Neural progenitor cell (in vitro differentiated cells): Measurements from ENCODE around the gene AP3B2. TPM values are rescaled to one million over a fixed set of nuclear protein-coding genes. Genes with fewer than 3 reads are reported as not detected.

ENCODE experiments used
- DNase-seq: peaks from one replicate; pipeline ENCODE4 v3.0.0-alpha.2; 2016; ENCODE audit warnings: low spot score
- H2AFZ ChIP-seq: fragments of 200-600 bp; sonication (generic); replicated peaks from 2 replicates; pipeline ENCODE4 v1.6.1; 2016; ENCODE audit warnings: antibody characterized with exemption
- H3F3A ChIP-seq: fragments of 200-600 bp; sonication (generic); 2 replicates; pipeline ENCODE4 v1.6.1; 2016; ENCODE audit warnings: antibody characterized with exemption, low read depth
- H3K27ac ChIP-seq: fragments of 200-600 bp; sonication (generic); 2 replicates; pipeline ENCODE4 v1.5.1; 2016; ENCODE audit warnings: mild to moderate bottlenecking
- H3K27me3 ChIP-seq: fragments of 200-600 bp; sonication (generic); 2 replicates; pipeline ENCODE4 v1.6.1; 2016; ENCODE audit warnings: mild to moderate bottlenecking, moderate library complexity
- H3K36me3 ChIP-seq: fragments of 200-600 bp; sonication (generic); 2 replicates; pipeline ENCODE4 v1.5.1; 2016
- H3K4me1 ChIP-seq: fragments of 200-600 bp; sonication (generic); 2 replicates; pipeline ENCODE4 v1.6.1; 2016; ENCODE audit warnings: mixed run types
- H3K4me2 ChIP-seq: fragments of 200-600 bp; sonication (generic); 2 replicates; pipeline ENCODE4 v1.6.1; 2016
- H3K4me3 ChIP-seq: fragments of 200-600 bp; sonication (generic); 2 replicates; pipeline ENCODE4 v1.5.1; 2016
- H3K79me2 ChIP-seq: fragments of 200-600 bp; sonication (generic); 2 replicates; pipeline ENCODE4 v1.6.1; 2016; ENCODE audit warnings: low read depth
- H3K9ac ChIP-seq: fragments of 200-600 bp; sonication (generic); 2 replicates; pipeline ENCODE4 v1.6.1; 2016
- H3K9me3 ChIP-seq: fragments of 200-600 bp; sonication (generic); 2 replicates; pipeline ENCODE4 v1.5.1; 2016; ENCODE audit warnings: low read depth
- H4K20me1 ChIP-seq: fragments of 200-600 bp; sonication (generic); 2 replicates; pipeline ENCODE4 v1.6.1; 2016; ENCODE audit warnings: low read depth
- H3K27ac Mint-ChIP-seq: 3 replicates; pipeline ENCODE4 v1.8.0; 2021; ENCODE audit warnings: mixed read lengths
- H3K27me3 Mint-ChIP-seq: 2 replicates; pipeline ENCODE4 v1.8.0; 2022; ENCODE audit warnings: low read depth, mild to moderate bottlenecking, inconsistent platforms, moderate library complexity, mixed read lengths; ENCODE audit not compliant: insufficient read depth
- H3K36me3 Mint-ChIP-seq: 3 replicates; pipeline ENCODE4 v1.8.0; 2021; ENCODE audit warnings: mixed read lengths
- H3K4me1 Mint-ChIP-seq: 3 replicates; pipeline ENCODE4 v1.8.0; 2021; ENCODE audit warnings: mixed read lengths
- H3K4me3 Mint-ChIP-seq: 3 replicates; pipeline ENCODE4 v1.8.0; 2021; ENCODE audit warnings: mild to moderate bottlenecking, moderate library complexity, mixed read lengths
- H3K9me3 Mint-ChIP-seq: 3 replicates; pipeline ENCODE4 v1.8.0; 2020; ENCODE audit warnings: mixed read lengths
- EZH2 ChIP-seq: fragments of 200-600 bp; sonication (generic); IDR thresholded peaks from 2 replicates; pipeline ENCODE4 v1.6.1; 2017; ENCODE audit warnings: antibody characterized with exemption, mild to moderate bottlenecking, moderate library complexity
- EZH2phosphoT487 ChIP-seq: fragments of 200-600 bp; sonication (generic); IDR thresholded peaks from 2 replicates; pipeline ENCODE4 v1.6.1; 2017; ENCODE audit warnings: antibody characterized with exemption
- total RNA-seq: library from RNA; depleted of rRNA; stranded (reverse); fragments of >200 nt; gene quantifications from 2 replicates; pipeline ENCODE4 v1.2.3, GENCODE V29; 2015; ENCODE audit warnings: low replicate concordance
- TF ChIP-seq, protein P1 (sequence below): fragments of 200-600 bp; sonication (generic); IDR thresholded peaks from 2 replicates; pipeline ENCODE4 v1.5.1; 2017; ENCODE audit warnings: antibody characterized with exemption, mild to moderate bottlenecking

The AP3B2 gene
- total RNA-seq, 1 donor from 2014 or later, result 0.97 TPM

DNA sequence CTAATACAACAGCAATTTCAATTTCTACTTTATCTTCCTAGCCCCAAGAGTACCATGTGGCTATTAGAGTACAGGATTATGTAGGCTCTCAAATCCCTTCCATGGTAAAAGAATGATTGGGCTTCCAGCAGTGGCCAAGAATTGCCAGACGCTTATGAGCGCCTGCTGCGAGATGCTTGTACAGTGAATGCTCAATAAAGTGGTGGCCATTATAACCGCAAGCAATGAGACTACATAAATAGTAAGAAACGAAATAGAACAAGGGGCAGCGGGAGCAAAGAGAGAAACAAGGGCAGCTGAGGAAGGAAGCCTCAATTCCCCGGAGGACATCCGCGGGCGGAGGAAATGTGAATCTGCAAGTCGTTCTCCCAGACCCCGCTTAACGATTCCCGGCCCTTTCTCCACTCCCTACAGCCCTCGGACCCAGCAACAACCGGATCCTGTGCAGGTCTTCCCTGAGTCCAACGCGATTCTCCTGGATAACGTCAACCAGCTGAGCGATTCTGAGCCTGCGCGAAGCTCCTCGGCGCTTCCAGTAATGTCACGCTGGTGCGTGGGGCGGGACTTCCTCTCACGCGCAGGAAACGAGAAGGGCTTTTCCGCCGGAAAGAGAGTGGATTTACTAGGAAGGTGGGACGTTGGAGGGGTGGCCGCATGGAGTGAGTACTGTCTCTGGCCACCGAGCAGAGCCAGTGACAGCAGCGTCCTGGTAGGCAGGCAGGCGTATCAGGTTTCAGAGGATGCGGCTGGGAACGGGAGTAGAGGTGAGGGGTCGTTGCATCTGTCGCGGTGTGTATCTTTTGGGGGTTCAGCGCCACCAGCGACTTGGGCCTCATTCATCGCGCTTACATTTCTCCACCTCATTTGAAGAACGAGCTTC lies 40.5 kb upstream of the AP3B2 start:
- Histone ChIP-seq H3K27ac (peak overlapping the region; percentile 61), H2AFZ (peak overlapping the region; percentile 91), H3K9me3 (no peaks in the 10 kb centered on the region), H3K79me2 (peaks cover 40% of the 10 kb centered on the region), H3K4me1 (no peaks in the 10 kb centered on the region), H3K9ac (peak overlapping the region; percentile 83), H4K20me1 (peaks cover 3% of the 10 kb centered on the region), H3K4me2 (peak overlapping the region; percentile 88), H3F3A (peaks cover 13% of the 10 kb centered on the region), H3K27me3 (no peaks in the 10 kb centered on the region), H3K36me3 (peaks cover 4% of the 10 kb centered on the region), H3K4me3 (peak overlapping the region; percentile 85)
- Mint-ChIP-seq H3K36me3 (peaks cover 8% of the 10 kb centered on the region), H3K27me3 (peaks cover 2% of the 10 kb centered on the region), H3K4me1 (peaks cover 14% of the 10 kb centered on the region), H3K4me3 (peak overlapping the region; percentile 99), H3K9me3 (no peaks in the 10 kb centered on the region), H3K27ac (peak overlapping the region; percentile 98)
- peak; percentile 95 for DNase-seq
- TF ChIP-seq EZH2phosphoT487 (no peak), EZH2 (peak; percentile 28)
- TF ChIP-seq, protein P1, sequence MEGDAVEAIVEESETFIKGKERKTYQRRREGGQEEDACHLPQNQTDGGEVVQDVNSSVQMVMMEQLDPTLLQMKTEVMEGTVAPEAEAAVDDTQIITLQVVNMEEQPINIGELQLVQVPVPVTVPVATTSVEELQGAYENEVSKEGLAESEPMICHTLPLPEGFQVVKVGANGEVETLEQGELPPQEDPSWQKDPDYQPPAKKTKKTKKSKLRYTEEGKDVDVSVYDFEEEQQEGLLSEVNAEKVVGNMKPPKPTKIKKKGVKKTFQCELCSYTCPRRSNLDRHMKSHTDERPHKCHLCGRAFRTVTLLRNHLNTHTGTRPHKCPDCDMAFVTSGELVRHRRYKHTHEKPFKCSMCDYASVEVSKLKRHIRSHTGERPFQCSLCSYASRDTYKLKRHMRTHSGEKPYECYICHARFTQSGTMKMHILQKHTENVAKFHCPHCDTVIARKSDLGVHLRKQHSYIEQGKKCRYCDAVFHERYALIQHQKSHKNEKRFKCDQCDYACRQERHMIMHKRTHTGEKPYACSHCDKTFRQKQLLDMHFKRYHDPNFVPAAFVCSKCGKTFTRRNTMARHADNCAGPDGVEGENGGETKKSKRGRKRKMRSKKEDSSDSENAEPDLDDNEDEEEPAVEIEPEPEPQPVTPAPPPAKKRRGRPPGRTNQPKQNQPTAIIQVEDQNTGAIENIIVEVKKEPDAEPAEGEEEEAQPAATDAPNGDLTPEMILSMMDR, result no peak

DNA sequence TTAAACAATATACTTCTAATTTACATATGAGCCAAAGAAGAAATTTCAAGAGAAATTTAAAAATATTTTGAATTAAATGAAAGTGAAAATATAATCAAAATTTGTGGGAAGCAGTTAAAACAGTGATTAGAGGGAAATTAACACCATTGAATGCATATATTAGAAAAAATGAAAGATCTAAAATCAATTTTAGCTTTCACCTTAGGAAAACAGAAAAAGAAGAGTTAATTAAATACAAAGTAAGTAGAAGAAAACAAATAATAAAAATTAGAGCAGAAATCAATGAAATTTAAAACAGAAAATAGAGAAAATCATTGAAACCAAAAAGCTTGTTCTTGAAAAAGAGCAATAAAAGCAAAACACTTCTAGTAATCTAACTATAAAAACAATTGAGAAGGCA lies 38.6 kb upstream of the AP3B2 start:
- H3K4me3 Mint-ChIP-seq, result peak overlapping the region; percentile 99
- no peaks in the 10 kb centered on the region for H3K9me3 Mint-ChIP-seq
- no peak overlapping the region for H2AFZ ChIP-seq
- no peak overlapping the region for H3K9ac ChIP-seq
- H3K27me3 ChIP-seq, result no peaks in the 10 kb centered on the region
- H3K79me2 ChIP-seq, result peaks cover 26% of the 10 kb centered on the region
- H3K4me2 ChIP-seq, result no peak overlapping the region
- no peak overlapping the region for H3K27ac ChIP-seq
- DNase-seq, result no peak
- peaks cover 3% of the 10 kb centered on the region for H4K20me1 ChIP-seq
- no peaks in the 10 kb centered on the region for H3K36me3 Mint-ChIP-seq
- peaks cover 14% of the 10 kb centered on the region for H3K4me1 Mint-ChIP-seq
- no peaks in the 10 kb centered on the region for H3K4me1 ChIP-seq
- no peak overlapping the region for H3K4me3 ChIP-seq
- H3K36me3 ChIP-seq, result no peaks in the 10 kb centered on the region
- H3K27ac Mint-ChIP-seq, result no peak overlapping the region
- TF ChIP-seq EZH2 (no peak), EZH2phosphoT487 (no peak)
- TF ChIP-seq, protein P1, result no peak
- H3F3A ChIP-seq, result peaks cover 13% of the 10 kb centered on the region
- no peaks in the 10 kb centered on the region for H3K9me3 ChIP-seq
- peaks cover 2% of the 10 kb centered on the region for H3K27me3 Mint-ChIP-seq

DNA sequence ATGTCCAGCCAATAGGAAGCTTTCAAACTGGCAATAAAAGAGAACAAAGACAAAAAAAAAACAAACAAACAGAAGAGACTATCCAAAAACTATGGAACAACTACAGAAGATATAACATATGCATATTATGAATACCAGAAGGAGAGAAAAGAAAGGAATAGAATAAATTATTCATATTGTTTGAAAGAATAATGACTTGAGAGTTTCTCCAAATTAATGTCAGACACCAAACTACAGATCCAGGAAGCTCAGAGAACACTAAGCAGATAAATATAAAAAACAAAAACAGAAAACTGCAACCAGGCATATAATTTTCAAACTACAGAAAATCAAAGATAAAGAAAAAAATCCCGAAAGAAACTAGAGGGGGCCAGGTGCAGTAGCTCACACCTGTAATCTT lies 34.1 kb upstream of the AP3B2 start:
- Histone ChIP-seq H3K79me2 (no peaks in the 10 kb centered on the region), H4K20me1 (no peaks in the 10 kb centered on the region), H3K9ac (no peak overlapping the region), H2AFZ (no peak overlapping the region), H3K27ac (no peak overlapping the region), H3K27me3 (no peaks in the 10 kb centered on the region), H3K36me3 (no peaks in the 10 kb centered on the region), H3K4me3 (no peak overlapping the region), H3F3A (no peaks in the 10 kb centered on the region), H3K4me1 (no peaks in the 10 kb centered on the region), H3K9me3 (no peaks in the 10 kb centered on the region), H3K4me2 (no peak overlapping the region)
- Mint-ChIP-seq H3K27ac (no peak overlapping the region), H3K27me3 (peaks cover 2% of the 10 kb centered on the region), H3K36me3 (no peaks in the 10 kb centered on the region), H3K4me1 (peaks cover 2% of the 10 kb centered on the region), H3K4me3 (no peak overlapping the region), H3K9me3 (no peaks in the 10 kb centered on the region)
- DNase-seq, result no peak
- TF ChIP-seq EZH2 (no peak), EZH2phosphoT487 (no peak)
- TF ChIP-seq, protein P1, result no peak
